ENCODE results near the gene CAPRIN2. TPM values are rescaled to one million over a fixed set of nuclear protein-coding genes. Genes with fewer than 3 reads are reported as not detected.

CAPRIN2 gene
- total RNA-seq, 1 experiment from 2014 or later, result 123 TPM

GRCh38 chr12:30753751-30754382 lies 884 bp downstream of the CAPRIN2 start:
- Histone ChIP-seq H3K4me1 (ENCODE audit: insufficient read depth, low read length) (peaks cover 5% of the 10 kb centered on the region), H2BK20ac (ENCODE audit: low read depth, low read length, poor library complexity, severe bottlenecking) (no peak overlapping the region), H4K8ac (replicated peaks; ENCODE audit: insufficient read length, low read depth, low read length) (no peak overlapping the region), H2BK120ac (ENCODE audit: low read depth, low read length, poor library complexity, severe bottlenecking) (no peak overlapping the region), H3K27ac (ENCODE audit: insufficient read length, low read depth, low read length) (no peak overlapping the region), H3K56ac (ENCODE audit: insufficient read length, low read depth, low read length) (no peak overlapping the region), H2AFZ (ENCODE audit: low read length) (no peak overlapping the region), H2BK12ac (ENCODE audit: insufficient read length, low read depth, low read length) (no peak overlapping the region), H2BK5ac (ENCODE audit: insufficient read length, low read length) (no peak overlapping the region), H3K23me2 (ENCODE audit: insufficient read length, low read depth, low read length, poor library complexity, severe bottlenecking) (peaks cover 9% of the 10 kb centered on the region), H3K4me2 (ENCODE audit: insufficient read depth, insufficient read length, low read length) (peak overlapping the region; percentile 94), H3T11ph (ENCODE audit: low read length) (no peak overlapping the region), H3K4ac (ENCODE audit: low read depth, low read length) (no peak overlapping the region), H4K91ac (ENCODE audit: insufficient read length, low read depth, low read length) (no peak overlapping the region), H3K9ac (ENCODE audit: extremely low read depth, insufficient read length, low read length) (peak overlapping the region; percentile 72), H3K18ac (ENCODE audit: insufficient read length, low read depth, low read length) (no peak overlapping the region), H2BK15ac (ENCODE audit: low read depth, low read length) (no peak overlapping the region), H4K5ac (ENCODE audit: insufficient read length, low read depth, low read length) (no peak overlapping the region), H3K14ac (ENCODE audit: insufficient read depth, low read length) (0 out of 2 replicates have a peak overlapping the region, but pooled peaks have one; percentile 1), H3K27me3 (ENCODE audit: insufficient read depth, low read length) (no peaks in the 10 kb centered on the region), H2AK5ac (ENCODE audit: insufficient read length, low read length) (no peak overlapping the region), H3K9me3 (ENCODE audit: control insufficient read depth, low read depth, low read length) (no peaks in the 10 kb centered on the region), H3K23ac (ENCODE audit: insufficient read length, low read depth, low read length) (no peak overlapping the region), H3K79me1 (ENCODE audit: insufficient read depth, low read depth, low read length, poor library complexity, severe bottlenecking) (no peaks in the 10 kb centered on the region), H3K79me2 (ENCODE audit: insufficient read depth, low read length) (peaks cover 14% of the 10 kb centered on the region; the same call in 1 of the 2 replicates), H4K20me1 (ENCODE audit: control insufficient read depth, insufficient read depth, insufficient read length) (no peaks in the 10 kb centered on the region)
- DNase-seq, result no peak
- Mint-ChIP-seq H3K4me1 (peaks cover 35 to 58% of the 10 kb centered on the region in 2 experiments), H3K9me3 (no peaks in the 10 kb centered on the region), H3K27me3 (ENCODE audit: low read depth) (no peaks in the 10 kb centered on the region), H3K36me3 (ENCODE audit: insufficient read depth in 1 of 3, low read depth in 3 of 3) (peaks cover 11 to 33% (median 13%) of the 10 kb centered on the region in 3 experiments; a peak in 5 of 7 replicates), H3K4me3 (peak overlapping the region; percentile 97 to 98), H3K27ac (peak overlapping the region; percentile 90 to 96 (median 94))
- WGBS (ENCODE audit: extremely low coverage, insufficient read length, low lambda C conversion rate), result no CpG with 5 or more reads among the region's 18 CpGs
- no peak for TF ChIP-seq CTCF (conservative IDR thresholded peaks at IDR 0.05)

All from H9 (cell line).